DOHH2 (cell line): ENCODE measurements around the gene SUMF2.
"Not testable (repeated sequence)": the region's sequence is repeated elsewhere in the genome, so short reads cannot be mapped to it uniquely, and the experiment has no call there.

Experiments
- H3F3A ChIP-seq: fragments of 200-600 bp; sonication (generic), shearing (Covaris generic); 2 replicates; pipeline ENCODE4 v1.6.0; 2016; ENCODE audit warnings: antibody characterized with exemption, mild to moderate bottlenecking; ENCODE audit not compliant: control insufficient read depth, insufficient read depth
- H3K27ac ChIP-seq: fragments of 200-600 bp; sonication (generic); 2 replicates; pipeline ENCODE4 v1.5.1; 2014; ENCODE audit warnings: low read depth, mild to moderate bottlenecking, low read length, moderate library complexity
- H3K27me3 ChIP-seq: fragments of 200-600 bp; sonication (generic); 2 replicates; pipeline ENCODE4 v1.6.1; 2014; ENCODE audit warnings: mild to moderate bottlenecking, low read length, mixed read lengths; ENCODE audit not compliant: control insufficient read depth
- H3K36me3 ChIP-seq: fragments of 200-600 bp; sonication (generic); 2 replicates; pipeline ENCODE4 v1.6.1; 2014; ENCODE audit warnings: mild to moderate bottlenecking, low read length, moderate library complexity, mixed read lengths; ENCODE audit not compliant: control insufficient read depth
- H3K4me1 ChIP-seq: fragments of 200-600 bp; sonication (generic); 2 replicates; pipeline ENCODE4 v1.6.1; 2014; ENCODE audit warnings: mild to moderate bottlenecking, low read length, mixed read lengths; ENCODE audit not compliant: control insufficient read depth
- H3K4me2 ChIP-seq: fragments of 200-600 bp; sonication (generic); 2 replicates; pipeline ENCODE4 v1.6.0; 2014; ENCODE audit warnings: mild to moderate bottlenecking, low read length, moderate library complexity
- H3K4me3 ChIP-seq: fragments of 200-600 bp; sonication (generic); 2 replicates; pipeline ENCODE4 v1.5.1; 2014; ENCODE audit warnings: mild to moderate bottlenecking, low read length, mixed read lengths
- H3K79me2 ChIP-seq: fragments of 200-600 bp; sonication (generic); 2 replicates; pipeline ENCODE4 v1.6.1; 2014; ENCODE audit warnings: mild to moderate bottlenecking, low read length, mixed read lengths; ENCODE audit not compliant: control insufficient read depth
- H3K9me2 ChIP-seq: fragments of 200-600 bp; sonication (generic); replicated peaks from 2 replicates; pipeline ENCODE4 v1.6.1; 2014; ENCODE audit warnings: mild to moderate bottlenecking, low read length, mixed read lengths; ENCODE audit not compliant: control insufficient read depth
- H3K9me3 ChIP-seq: fragments of 200-600 bp; sonication (generic); 2 replicates; pipeline ENCODE4 v1.6.1; 2014; ENCODE audit warnings: antibody characterized with exemption, low read length, mixed read lengths; ENCODE audit not compliant: control insufficient read depth, insufficient read depth
- H4K20me1 ChIP-seq: fragments of 200-600 bp; sonication (generic); 2 replicates; pipeline ENCODE4 v1.6.0; 2014; ENCODE audit warnings: low read depth, mild to moderate bottlenecking, antibody characterized with exemption, low read length, moderate library complexity; ENCODE audit not compliant: control insufficient read depth, insufficient read depth
- CTCF ChIP-seq: fragments of 200-600 bp; sonication (generic); IDR thresholded peaks from one replicate; pipeline ENCODE4 v1.5.1; 2014; ENCODE audit warnings: antibody characterized with exemption, mild to moderate bottlenecking, low read depth, low read length; ENCODE audit not compliant: poor library complexity, severe bottlenecking
- EZH2phosphoT487 ChIP-seq: fragments of 200-600 bp; sonication (generic); IDR thresholded peaks from 2 replicates; pipeline ENCODE4 v1.6.1; 2017; ENCODE audit warnings: borderline replicate concordance, mild to moderate bottlenecking, antibody characterized with exemption, low read length, moderate library complexity, mixed read lengths

SUMF2 gene

DNA sequence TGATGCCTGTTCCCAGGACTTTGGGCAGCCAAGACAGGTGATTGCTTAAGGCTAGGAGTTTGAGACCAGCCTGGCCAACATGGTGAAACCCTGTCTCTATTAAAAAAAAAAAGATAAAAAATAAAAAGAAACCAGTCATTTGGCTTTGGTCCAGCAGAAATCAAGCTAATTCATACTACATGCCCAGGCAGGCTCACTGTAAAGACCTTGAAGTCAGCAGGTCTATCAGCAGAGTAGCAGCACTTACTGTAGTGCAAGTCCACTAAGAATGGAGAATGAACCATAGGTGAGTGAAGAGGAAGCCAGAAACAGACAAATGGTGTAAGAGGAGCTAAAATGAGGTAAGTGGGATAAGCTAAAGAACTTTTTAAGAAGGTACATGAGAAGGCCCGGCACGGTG is 37.5 kb upstream of the SUMF2 start:
- peaks cover 2% of the 10 kb centered on the region; the same call in 1 of the 2 replicates for H3K79me2 ChIP-seq
- H3K9me3 ChIP-seq, result no peaks in the 10 kb centered on the region
- H3K36me3 ChIP-seq, result peaks cover 72% of the 10 kb centered on the region
- no peak for TF ChIP-seq CTCF
- TF ChIP-seq EZH2phosphoT487, result no peak
- no peaks in the 10 kb centered on the region for H3F3A ChIP-seq
- H4K20me1 ChIP-seq, result no peaks in the 10 kb centered on the region
- H3K4me2 ChIP-seq, result no peak overlapping the region
- no peaks in the 10 kb centered on the region for H3K27me3 ChIP-seq
- no peak overlapping the region for H3K27ac ChIP-seq
- H3K9me2 ChIP-seq, result no peaks in the 10 kb centered on the region
- peaks cover 16% of the 10 kb centered on the region for H3K4me1 ChIP-seq
- H3K4me3 ChIP-seq, result no peak overlapping the region

DNA sequence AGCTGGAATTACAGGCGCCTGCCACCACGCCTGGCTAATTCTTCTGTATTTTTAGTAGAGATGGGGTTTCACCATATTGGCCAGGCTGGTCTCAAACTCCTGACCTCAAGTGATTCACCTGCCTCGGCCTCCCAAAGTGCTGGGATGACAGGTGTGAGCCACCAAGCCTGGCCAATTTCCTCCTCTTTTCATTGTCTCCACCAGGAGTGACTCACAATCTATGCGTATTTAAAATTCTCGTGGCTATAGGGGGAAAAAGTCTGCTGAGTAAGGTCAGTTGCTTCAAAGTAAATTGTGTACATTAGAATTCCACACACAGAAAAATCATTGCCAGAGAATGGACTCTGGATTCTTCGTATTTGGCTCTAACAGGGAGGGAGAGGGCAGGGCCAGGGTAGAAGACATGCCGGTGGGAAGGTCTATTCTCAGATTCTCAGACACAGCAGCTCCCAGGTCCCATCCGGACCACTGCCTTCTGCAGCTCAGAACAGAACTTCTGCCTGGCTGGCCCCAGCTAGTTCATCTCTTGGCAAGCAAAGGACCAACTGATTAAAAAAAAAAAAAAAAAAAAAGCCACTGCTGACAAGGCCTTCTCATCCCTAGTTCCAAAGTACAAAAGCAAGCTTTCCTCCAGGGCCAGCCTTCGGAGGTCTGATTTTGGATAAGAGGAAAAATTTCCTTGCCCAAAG is 35.0 kb upstream of the SUMF2 start:
- no peaks in the 10 kb centered on the region for H3F3A ChIP-seq
- TF ChIP-seq CTCF (no peak), EZH2phosphoT487 (no peak)
- H3K4me1 ChIP-seq, result peaks cover 16% of the 10 kb centered on the region
- H3K27me3 ChIP-seq, result no peaks in the 10 kb centered on the region
- no peak overlapping the region for H3K27ac ChIP-seq
- peaks cover 74% of the 10 kb centered on the region for H3K36me3 ChIP-seq
- peaks cover 5% of the 10 kb centered on the region; the same call in 1 of the 2 replicates for H3K79me2 ChIP-seq
- H3K9me2 ChIP-seq, result no peaks in the 10 kb centered on the region
- no peaks in the 10 kb centered on the region for H3K9me3 ChIP-seq
- H3K4me2 ChIP-seq, result no peak overlapping the region
- no peaks in the 10 kb centered on the region for H4K20me1 ChIP-seq
- no peak overlapping the region for H3K4me3 ChIP-seq

GRCh38 chr7:56030340-56030739 is 33.7 kb upstream of the SUMF2 start:
- no peak overlapping the region for H3K27ac ChIP-seq
- no peak overlapping the region for H3K4me3 ChIP-seq
- TF ChIP-seq CTCF, result no peak
- no peak for TF ChIP-seq EZH2phosphoT487
- H3K9me2 ChIP-seq, result no peaks in the 10 kb centered on the region
- peaks cover 69% of the 10 kb centered on the region for H3K36me3 ChIP-seq
- H3F3A ChIP-seq, result no peaks in the 10 kb centered on the region
- H3K4me2 ChIP-seq, result no peak overlapping the region
- H3K27me3 ChIP-seq, result no peaks in the 10 kb centered on the region
- no peaks in the 10 kb centered on the region; the same call in 1 of the 2 replicates for H4K20me1 ChIP-seq
- H3K4me1 ChIP-seq, result peaks cover 15% of the 10 kb centered on the region
- peaks cover 11% of the 10 kb centered on the region for H3K79me2 ChIP-seq
- no peaks in the 10 kb centered on the region for H3K9me3 ChIP-seq

DNA sequence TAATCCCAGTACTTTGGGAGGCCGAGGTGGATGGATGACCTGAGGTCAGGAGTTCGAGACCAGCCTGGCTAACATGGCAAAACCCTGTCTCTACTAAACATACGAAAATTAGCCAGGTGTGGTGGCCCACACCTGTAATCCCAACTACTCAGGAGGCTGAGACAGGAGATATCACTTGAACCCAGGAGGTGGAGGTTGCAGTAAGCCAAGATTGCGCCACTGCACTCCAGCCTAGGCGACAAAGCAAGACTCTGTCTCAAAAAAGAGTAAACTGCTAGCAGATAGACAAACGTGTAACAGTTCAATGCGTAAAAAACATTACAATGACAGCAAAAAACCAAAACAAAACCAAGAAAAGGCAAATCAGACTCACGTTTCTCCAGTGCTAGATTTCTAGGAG is 32.5 kb upstream of the SUMF2 start:
- not testable (repeated sequence) for H3K4me3 ChIP-seq, H3K27me3 ChIP-seq, H3K9me2 ChIP-seq, H4K20me1 ChIP-seq, H3K27ac ChIP-seq, H3K4me2 ChIP-seq, H3K9me3 ChIP-seq, H3F3A ChIP-seq
- Histone ChIP-seq H3K4me1 (peaks cover 17% of the 10 kb centered on the region), H3K79me2 (peaks cover 15% of the 10 kb centered on the region), H3K36me3 (peaks cover 62% of the 10 kb centered on the region)

DNA sequence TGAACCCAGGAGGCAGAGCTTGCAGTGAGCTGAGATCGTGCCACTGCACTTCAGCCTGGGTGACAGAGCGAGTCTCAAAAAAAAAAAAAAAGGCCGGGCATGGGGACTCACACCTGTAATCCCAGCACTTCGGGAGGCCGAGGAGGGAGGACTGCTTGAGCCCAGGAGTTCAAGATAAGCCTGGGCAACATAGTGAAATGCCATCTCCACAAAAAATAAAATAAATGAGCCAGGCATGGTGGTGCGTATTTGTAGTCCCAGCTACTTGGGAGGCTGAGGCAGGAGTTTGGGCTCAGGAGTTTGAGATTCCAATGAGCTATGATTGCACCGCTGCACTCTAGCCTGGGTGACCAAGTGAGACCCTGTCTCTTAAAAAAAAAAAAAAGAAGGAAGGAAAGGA is 31.5 kb upstream of the SUMF2 start:
- not testable (repeated sequence) for H3F3A ChIP-seq, H4K20me1 ChIP-seq, H3K9me3 ChIP-seq, H3K27me3 ChIP-seq, H3K4me3 ChIP-seq, H3K4me2 ChIP-seq, H3K9me2 ChIP-seq, H3K27ac ChIP-seq
- Histone ChIP-seq H3K79me2 (peaks cover 23% of the 10 kb centered on the region), H3K36me3 (peaks cover 52% of the 10 kb centered on the region), H3K4me1 (peaks cover 17% of the 10 kb centered on the region)
